SK-N-SH (cell line): ENCODE results near the gene ACLY. TPM values are rescaled to one million over a fixed set of nuclear protein-coding genes. Genes with fewer than 3 reads are reported as not detected.

Experiments
- CTCF ChIA-PET: fragments of 300-600, 350-600 bp; formaldehyde crosslinking; extraction: SDS; loops from one replicate; lab custom pipeline; 2021; lab: Yijun Ruan, JAX
- POLR2A ChIA-PET: fragments of 350-600 bp; sonication (Branson Sonifier 250); formaldehyde crosslinking; extraction: SDS; loops from one replicate; lab custom pipeline; 2020; ENCODE audit warnings: antibody characterized with exemption, inconsistent platforms; lab: Yijun Ruan, JAX
- DNase-seq: peaks from one replicate; pipeline ENCODE4 v3.0.0; 2012
- H2AFZ ChIP-seq: fragments of 200-600 bp; sonication (generic); 2 replicates; pipeline ENCODE4 v1.8.1; 2016; ENCODE audit warnings: antibody characterized with exemption, mild to moderate bottlenecking, low read depth
- H3F3A ChIP-seq: fragments of 200-600 bp; sonication (generic); replicated peaks from 2 replicates; pipeline ENCODE3; 2016; ENCODE audit warnings: antibody characterized with exemption, mild to moderate bottlenecking; ENCODE audit not compliant: insufficient read depth
- H3K27ac ChIP-seq, 2 experiments: fragments of 200-500 bp in 1 of 2; fragments of 200-600 bp in 1 of 2; sonication (Bioruptor generic) in 1 of 2; sonication (generic), shearing (Covaris generic) in 1 of 2; 2 replicates each; pipeline versions ENCODE4 v1.5.1 to v1.6.1; 2014 to 2016; ENCODE audit warnings: low read depth in 2 of 2, inconsistent platforms in 1 of 2, low read length in 1 of 2, mild to moderate bottlenecking in 1 of 2, mixed read lengths in 1 of 2
- H3K27me3 ChIP-seq: fragments of 200-600 bp; sonication (generic), shearing (Covaris generic); 2 replicates; pipeline ENCODE4 v1.6.1; 2016; ENCODE audit warnings: mixed run types; ENCODE audit not compliant: insufficient read depth
- H3K36me3 ChIP-seq, 2 experiments: fragments of 200-500 bp in 1 of 2; fragments of 200-600 bp in 1 of 2; sonication (Bioruptor generic) in 1 of 2; sonication (generic) in 1 of 2; replicated peaks in 1 of 2; 2 replicates each; pipeline versions ENCODE3 to v1.5.1; 2014 to 2016; ENCODE audit warnings: low read length in 1 of 2, mild to moderate bottlenecking in 1 of 2; ENCODE audit not compliant: insufficient read depth in 2 of 2, control insufficient read depth in 1 of 2
- H3K4me1 ChIP-seq, 2 experiments: fragments of 200-500 bp in 1 of 2; fragments of 200-600 bp in 1 of 2; sonication (Bioruptor generic) in 1 of 2; sonication (generic), shearing (Covaris generic) in 1 of 2; 2 replicates each; pipeline versions ENCODE4 v1.5.1 to v1.6.1; 2014 to 2016; ENCODE audit warnings: low read depth in 1 of 2, low read length in 1 of 2, mixed run types in 1 of 2; ENCODE audit not compliant: insufficient read depth in 2 of 2, control insufficient read depth in 1 of 2
- H3K4me2 ChIP-seq: fragments of 200-600 bp; sonication (generic), shearing (Covaris generic); 2 replicates; pipeline ENCODE4 v1.6.1; 2017; ENCODE audit warnings: mixed run types
- H3K4me3 ChIP-seq, 2 experiments: fragments of 200-500 bp in 1 of 2; fragments of 200-600 bp in 1 of 2; sonication (Bioruptor generic) in 1 of 2; sonication (generic), shearing (Covaris generic) in 1 of 2; 2 replicates each; pipeline versions ENCODE4 v1.5.1 to v1.8.1; 2014 to 2016; ENCODE audit warnings: low read depth in 2 of 2, inconsistent platforms in 1 of 2, low read length in 1 of 2, mild to moderate bottlenecking in 1 of 2, mixed read lengths in 1 of 2, moderate library complexity in 1 of 2
- H3K79me2 ChIP-seq: fragments of 200-600 bp; sonication (generic); 2 replicates; pipeline ENCODE4 v1.8.1; 2017; ENCODE audit warnings: mild to moderate bottlenecking; ENCODE audit not compliant: insufficient read depth
- H3K9ac ChIP-seq: fragments of 200-600 bp; sonication (generic); 2 replicates; pipeline ENCODE4 v1.6.1; 2017; ENCODE audit warnings: mixed run types
- H3K9me2 ChIP-seq: fragments of 200-600 bp; sonication (generic); 2 replicates; pipeline ENCODE4 v1.6.1; 2017; ENCODE audit warnings: mixed run types
- H3K9me3 ChIP-seq: fragments of 200-600 bp; sonication (generic); 2 replicates; pipeline ENCODE4 v1.6.1; 2017; ENCODE audit warnings: mixed run types, mild to moderate bottlenecking, moderate library complexity
- H4K20me1 ChIP-seq: fragments of 200-600 bp; sonication (generic); 2 replicates; pipeline ENCODE4 v1.6.1; 2017; ENCODE audit warnings: mild to moderate bottlenecking, mixed run types; ENCODE audit not compliant: insufficient read depth
- CHD2 ChIP-seq: fragments of 150-350 bp; IDR thresholded peaks from 2 replicates; pipeline ENCODE4 v1.6.1; 2018; ENCODE audit warnings: low read length; ENCODE audit not compliant: partially characterized antibody
- ELF1 ChIP-seq: IDR thresholded peaks from 2 replicates; pipeline ENCODE4 v1.4.0; 2012
- EP300 ChIP-seq, 2 experiments: IDR thresholded peaks; 2 replicates each; pipeline versions ENCODE4 v1.4.0 to v1.6.1; 2012; ENCODE audit warnings: borderline replicate concordance in 1 of 2, low read depth in 1 of 2, low read length in 1 of 2
- EZH2phosphoT487 ChIP-seq: fragments of 200-600 bp; sonication (generic); IDR thresholded peaks from 2 replicates; pipeline ENCODE4 v1.6.1; 2017; ENCODE audit warnings: low read depth, mixed run types, mild to moderate bottlenecking, antibody characterized with exemption, moderate library complexity, borderline replicate concordance
- FOSL2 ChIP-seq: IDR thresholded peaks from 2 replicates; pipeline ENCODE4 v1.4.0; 2012; ENCODE audit warnings: low read depth, mild to moderate bottlenecking, moderate library complexity, borderline replicate concordance
- FOXJ3 ChIP-seq: sonication (generic); formaldehyde crosslinking; IDR thresholded peaks from 2 replicates; pipeline ENCODE4 v1.5.1; 2020; ENCODE audit warnings: mild to moderate bottlenecking, missing genetic modification reagents
- FOXM1 ChIP-seq: IDR thresholded peaks from 2 replicates; pipeline ENCODE4 v1.4.0; 2012; ENCODE audit warnings: low read depth, mild to moderate bottlenecking
- GABPA ChIP-seq: IDR thresholded peaks from 2 replicates; pipeline ENCODE4 v1.4.0; 2012; ENCODE audit warnings: low read depth, mild to moderate bottlenecking
- JUND ChIP-seq: IDR thresholded peaks from 2 replicates; pipeline ENCODE4 v1.4.0; 2012
- MAX ChIP-seq: IDR thresholded peaks from 2 replicates; pipeline ENCODE4 v1.4.0; 2012; ENCODE audit warnings: low read depth
- MEF2A ChIP-seq: IDR thresholded peaks from 2 replicates; pipeline ENCODE4 v1.4.0; 2012; ENCODE audit warnings: low read depth, borderline replicate concordance
- MXI1 ChIP-seq: IDR thresholded peaks from 2 replicates; pipeline ENCODE4 v1.6.1; 2012; ENCODE audit warnings: mild to moderate bottlenecking, low read depth, low read length, improper control_type of control experiment
- NFIC ChIP-seq: IDR thresholded peaks from 2 replicates; pipeline ENCODE4 v1.4.0; 2012; ENCODE audit warnings: borderline replicate concordance
- NRF1 ChIP-seq: IDR thresholded peaks from 2 replicates; pipeline ENCODE4 v1.6.1; 2012; ENCODE audit warnings: low read depth, mild to moderate bottlenecking, low read length
- PBX3 ChIP-seq: IDR thresholded peaks from 2 replicates; pipeline ENCODE4; 2012
- POLR2AphosphoS5 ChIP-seq: IDR thresholded peaks from 2 replicates; pipeline ENCODE4 v1.6.1; 2012; ENCODE audit warnings: low read depth, low read length
- RCOR1 ChIP-seq: fragments of 150-350 bp; IDR thresholded peaks from 2 replicates; pipeline ENCODE4 v1.6.1; 2017; ENCODE audit warnings: antibody characterized with exemption, low read length
- REST ChIP-seq: IDR thresholded peaks from 2 replicates; pipeline ENCODE4 v1.6.1; 2012; ENCODE audit warnings: mild to moderate bottlenecking, low read depth, low read length, moderate library complexity
- RFX5 ChIP-seq: IDR thresholded peaks from 2 replicates; pipeline ENCODE4 v1.6.1; 2012; ENCODE audit warnings: mild to moderate bottlenecking, improper control_type of control experiment, low read length
- RXRA ChIP-seq: IDR thresholded peaks from 2 replicates; pipeline ENCODE4 v1.4.0; 2012; ENCODE audit warnings: low read depth, mild to moderate bottlenecking, borderline replicate concordance
- SIN3A ChIP-seq: IDR thresholded peaks from 2 replicates; pipeline ENCODE4 v1.6.1; 2012; ENCODE audit warnings: low read depth, mild to moderate bottlenecking, low read length, moderate library complexity, borderline replicate concordance
- SMC3 ChIP-seq: IDR thresholded peaks from 2 replicates; pipeline ENCODE4 v1.6.1; 2012; ENCODE audit warnings: low read depth, low read length, improper control_type of control experiment
- TAF1 ChIP-seq: IDR thresholded peaks from 2 replicates; pipeline ENCODE4 v1.6.1; 2012; ENCODE audit warnings: low read depth, mild to moderate bottlenecking, low read length, moderate library complexity, borderline replicate concordance
- TCF12 ChIP-seq: IDR thresholded peaks from 2 replicates; pipeline ENCODE4 v1.4.0; 2012
- TEAD4 ChIP-seq: IDR thresholded peaks from 2 replicates; pipeline ENCODE4 v1.4.0; 2012; ENCODE audit warnings: mild to moderate bottlenecking, borderline replicate concordance; ENCODE audit not compliant: insufficient read depth
- YY1 ChIP-seq: IDR thresholded peaks from 2 replicates; pipeline ENCODE4 v1.4.0; 2012; ENCODE audit warnings: low read depth, mild to moderate bottlenecking
- ZBTB33 ChIP-seq: IDR thresholded peaks from 2 replicates; pipeline ENCODE4 v1.4.0; 2012; ENCODE audit warnings: low read depth, borderline replicate concordance
- WGBS: methylation state at CpG from one replicate; pipeline ENCODE4 v1.1.6; 2017; ENCODE audit warnings: low lambda C conversion rate; 5-methylcytosine and 5-hydroxymethylcytosine counted together
- polyA plus RNA-seq, 3 experiments: library from polyadenylated mRNA; depleted of rRNA; stranded (reverse); fragments of >200 nt; gene quantifications; 2 replicates each; pipeline ENCODE4 v1.2.3, GENCODE V29; 2012
- TF ChIP-seq, protein P1 (sequence below): IDR thresholded peaks from 2 replicates; pipeline ENCODE4 v1.4.0; 2012; ENCODE audit warnings: low read depth, borderline replicate concordance

Gene ACLY
- polyA plus RNA-seq, 1 of the 3 experiments (the other 2 are of a cell fraction), result 163 TPM

DNA sequence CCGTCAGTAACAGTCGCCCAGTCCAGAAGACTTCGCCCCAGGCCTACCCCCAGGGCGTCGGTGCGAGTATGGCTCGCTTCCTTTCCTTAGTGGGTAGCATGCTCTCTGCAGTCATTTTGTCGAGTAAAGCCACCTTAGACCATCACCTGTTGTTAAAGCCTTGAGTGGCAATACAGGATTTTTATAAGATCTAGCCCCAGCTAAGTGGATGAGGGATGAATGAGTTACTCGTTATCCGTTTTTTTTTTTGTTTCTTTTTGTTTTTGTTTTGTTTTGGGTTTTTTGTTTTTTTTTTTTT lies 53.2 kb downstream of the ACLY start:
- WGBS, result 3% methylated on average over 7 of the region's 10 CpGs
- Histone ChIP-seq H3K9ac (peak overlapping the region; percentile 15; the same call in 1 of the 2 replicates), H3K4me3 (peak overlapping the region; percentile 91 to 95), H3K79me2 (peaks cover 45% of the 10 kb centered on the region), H3K4me2 (peak overlapping the region; percentile 91; the same call in 1 of the 2 replicates), H3K27ac (peak overlapping the region; percentile 36 to 62), H4K20me1 (peaks cover 33% of the 10 kb centered on the region), H2AFZ (no peak overlapping the region), H3K9me3 (no peaks in the 10 kb centered on the region), H3K27me3 (no peaks in the 10 kb centered on the region), H3F3A (peaks cover 29% of the 10 kb centered on the region), H3K9me2 (no peaks in the 10 kb centered on the region), H3K36me3 (peaks cover 24 to 36% of the 10 kb centered on the region in 2 experiments), H3K4me1 (peaks cover 5 to 15% of the 10 kb centered on the region in 2 experiments; a peak in 2 of 4 replicates)
- DNase-seq, result no peak
- ChIA-PET POLR2A (interaction anchor here (0.5 to 2.8 kb wide), 9 partner anchors 25 to 236 kb away, joined by 3 to 12 read pairs (median 6); partner anchors contain the start of genes FKBP10, NT5C3B, ODAD4 and P3H4), CTCF (interaction anchor here (1.2 to 1.9 kb wide), 3 partner anchors 53 to 128 kb away, joined by 4 to 5 read pairs (median 5); partner anchors contain the start of gene P3H4)
- TF ChIP-seq TEAD4, result no peak
- TF ChIP-seq RCOR1, result no peak
- TF ChIP-seq, protein P1, sequence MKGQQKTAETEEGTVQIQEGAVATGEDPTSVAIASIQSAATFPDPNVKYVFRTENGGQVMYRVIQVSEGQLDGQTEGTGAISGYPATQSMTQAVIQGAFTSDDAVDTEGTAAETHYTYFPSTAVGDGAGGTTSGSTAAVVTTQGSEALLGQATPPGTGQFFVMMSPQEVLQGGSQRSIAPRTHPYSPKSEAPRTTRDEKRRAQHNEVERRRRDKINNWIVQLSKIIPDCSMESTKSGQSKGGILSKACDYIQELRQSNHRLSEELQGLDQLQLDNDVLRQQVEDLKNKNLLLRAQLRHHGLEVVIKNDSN, result no peak
- no peak for TF ChIP-seq FOSL2
- no peak for TF ChIP-seq EZH2phosphoT487
- no peak for TF ChIP-seq REST
- TF ChIP-seq YY1, result no peak
- peak; percentile 66; the same call in 1 of the 2 replicates for TF ChIP-seq POLR2AphosphoS5
- no peak for TF ChIP-seq TAF1
- TF ChIP-seq CHD2, result no peak
- peak; percentile 26; the same call in 1 of the 2 replicates for TF ChIP-seq SIN3A
- TF ChIP-seq EP300 (IDR thresholded peaks at IDR 0.05; ENCODE audit: borderline replicate concordance in 1 of 2, low read depth in 1 of 2, low read length in 1 of 2), result no peak
- TF ChIP-seq MEF2A, result no peak
- TF ChIP-seq NFIC, result no peak
- TF ChIP-seq GABPA, result no peak
- TF ChIP-seq RXRA, result no peak
- TF ChIP-seq ELF1, result no peak
- TF ChIP-seq JUND, result no peak
- TF ChIP-seq MXI1, result no peak
- 0 out of 2 replicates have a peak, but pooled peaks have one; percentile 25 for TF ChIP-seq MAX
- no peak for TF ChIP-seq FOXJ3
- TF ChIP-seq RFX5, result 0 out of 2 replicates have a peak, but pooled peaks have one; percentile 1
- TF ChIP-seq FOXM1, result no peak
- no peak; the same call in 1 of the 2 replicates for TF ChIP-seq PBX3
- TF ChIP-seq ZBTB33, result no peak
- no peak for TF ChIP-seq SMC3
- no peak for TF ChIP-seq TCF12
- TF ChIP-seq NRF1, result no peak
